Calu3 (cell line): ENCODE measurements around the gene SLC26A9. TPM values are rescaled to one million over a fixed set of nuclear protein-coding genes. Genes with fewer than 3 reads are reported as not detected.

ENCODE experiments used
- BruUV-seq: library from RNA; stranded (reverse); fragments of 400-500 nt; replicated peaks from 2 replicates; lab custom pipeline; 2021; lab: Mats Ljungman, UMichigan
- CTCF ChIA-PET: fragments of 300-600 bp; sonication (Branson Sonifier 250); formaldehyde crosslinking; loops from one replicate; lab custom pipeline; 2022; ENCODE audit warnings: antibody characterized with exemption; lab: Charles Lee
- DNase-seq: peaks from one replicate; pipeline ENCODE4 v3.0.0; 2022
- H3K27ac Mint-ChIP-seq: one replicate; pipeline ENCODE4 v1.8.0; 2022; ENCODE audit warnings: mixed read lengths; ENCODE audit not compliant: unreplicated experiment
- H3K27me3 Mint-ChIP-seq: one replicate; pipeline ENCODE4 v1.8.0; 2022; ENCODE audit warnings: mixed read lengths; ENCODE audit not compliant: unreplicated experiment
- H3K36me3 Mint-ChIP-seq: one replicate; pipeline ENCODE4 v1.8.0; 2022; ENCODE audit warnings: mild to moderate bottlenecking, moderate library complexity, mixed read lengths; ENCODE audit not compliant: insufficient read depth, unreplicated experiment
- H3K4me1 Mint-ChIP-seq: one replicate; pipeline ENCODE4 v1.8.0; 2022; ENCODE audit warnings: mild to moderate bottlenecking, low read depth, mixed read lengths; ENCODE audit not compliant: unreplicated experiment
- H3K4me3 Mint-ChIP-seq: one replicate; pipeline ENCODE4 v1.8.0; 2022; ENCODE audit warnings: mild to moderate bottlenecking, low read depth, moderate library complexity, mixed read lengths; ENCODE audit not compliant: unreplicated experiment
- H3K9me3 Mint-ChIP-seq: one replicate; pipeline ENCODE4 v1.8.0; 2022; ENCODE audit warnings: low read depth, mixed read lengths; ENCODE audit not compliant: unreplicated experiment
- CTCF ChIP-seq: fragments of 200-600 bp; IDR thresholded peaks from one replicate; pipeline ENCODE4 v1.8.0; 2022; ENCODE audit warnings: antibody characterized with exemption; ENCODE audit not compliant: unreplicated experiment
- intact Hi-C: fragments of 100-400 bp; cut with micrococcal nuclease; formaldehyde crosslinking; loops from one replicate; pipeline ENCODE4 v1.10.0; 2022; ENCODE audit not compliant: unreplicated experiment
- total RNA-seq: library from RNA; stranded (reverse); gene quantifications from 2 replicates; pipeline ENCODE4 v1.2.3, GENCODE V29; 2022

The SLC26A9 gene
- total RNA-seq, 1 experiment from 2014 or later: 7.6 TPM

- Mint-ChIP-seq H3K27ac (no peak overlapping the region), H3K4me1 (peaks cover 79% of the 10 kb centered on the region), H3K4me3 (no peak overlapping the region), H3K36me3 (peaks cover 11% of the 10 kb centered on the region), H3K27me3 (no peaks in the 10 kb centered on the region), H3K9me3 (no peaks in the 10 kb centered on the region)
- no peak for TF ChIP-seq CTCF
- BruUV-seq: no TSS peak
- DNase-seq: no peak
- CTCF ChIA-PET: interaction anchor here (0.6 kb wide), 1 partner anchor 49 kb away, joined by 3 read pairs; no protein-coding TSS in a partner anchor
- intact Hi-C loops: no loop called here
Observed at GRCh38 chr1:205936311-205936710, 6.9 kb downstream of the SLC26A9 start.

GRCh38 chr1:205935869-205936268, 7.4 kb downstream of the SLC26A9 start:
- H3K4me1 Mint-ChIP-seq: peaks cover 75% of the 10 kb centered on the region
- no peak for DNase-seq
- H3K9me3 Mint-ChIP-seq: no peaks in the 10 kb centered on the region
- H3K36me3 Mint-ChIP-seq: peaks cover 11% of the 10 kb centered on the region
- intact Hi-C loops: no loop called here
- no peak overlapping the region for H3K27ac Mint-ChIP-seq
- H3K4me3 Mint-ChIP-seq: no peak overlapping the region
- BruUV-seq: no TSS peak
- H3K27me3 Mint-ChIP-seq: no peaks in the 10 kb centered on the region
- CTCF ChIA-PET: no interaction called here
- no peak for TF ChIP-seq CTCF

GRCh38 chr1:205934788-205935187, 8.5 kb downstream of the SLC26A9 start:
- no peak for TF ChIP-seq CTCF
- Mint-ChIP-seq H3K27ac (no peak overlapping the region), H3K9me3 (no peaks in the 10 kb centered on the region), H3K4me1 (peaks cover 64% of the 10 kb centered on the region), H3K4me3 (no peak overlapping the region), H3K36me3 (peaks cover 8% of the 10 kb centered on the region), H3K27me3 (no peaks in the 10 kb centered on the region)
- peak; percentile 64 for DNase-seq
- intact Hi-C loops: no loop called here
- no TSS peak for BruUV-seq
- CTCF ChIA-PET: interaction anchor here (1.1 to 1.3 kb wide), 2 partner anchors 9 to 43 kb away, joined by 4 to 7 read pairs; no protein-coding TSS in a partner anchor

GRCh38 chr1:205933671-205934618, 9.3 kb downstream of the SLC26A9 start:
- H3K4me3 Mint-ChIP-seq: peak overlapping the region; percentile 10
- intact Hi-C loops: no loop called here

More at GRCh38 chr1:205933671-205934618, 9.3 kb downstream of the SLC26A9 start:
- peak; percentile 82 for DNase-seq
- CTCF ChIA-PET: interaction anchor here (0.5 to 2.0 kb wide), 4 partner anchors 10 to 548 kb away, joined by 3 to 7 read pairs (median 4); no protein-coding TSS in a partner anchor
- TF ChIP-seq CTCF: no peak
- BruUV-seq: no TSS peak
- H3K9me3 Mint-ChIP-seq: no peaks in the 10 kb centered on the region
- H3K36me3 Mint-ChIP-seq: peaks cover 7% of the 10 kb centered on the region
- H3K4me1 Mint-ChIP-seq: peaks cover 58% of the 10 kb centered on the region
- H3K27ac Mint-ChIP-seq: peak overlapping the region; percentile 93
- no peaks in the 10 kb centered on the region for H3K27me3 Mint-ChIP-seq
